HG03565 (cell line): ENCODE data around the gene MPP3.
A peak's percentile ranks its signal among the peaks of the same experiment; 100 is the strongest.

Experiments
- ATAC-seq: cut with Tn5 transposase; IDR thresholded peaks from one replicate; pipeline ENCODE4 v1.9.1; 2021; ENCODE audit warnings: mild to moderate bottlenecking, moderate library complexity; ENCODE audit not compliant: unreplicated experiment

MPP3 gene

GRCh38 chr17:43778337-43779144 is 54.4 kb downstream of the MPP3 start, which contains the start of gene DUSP3:
Gene DUSP3 (minus strand): TSS chr17:43778977. CDS start chr17:43778924, 53 bp downstream.
- peak; percentile 74 for ATAC-seq

- no peak for ATAC-seq
These were observed 58.4 kb downstream of the MPP3 start for GRCh38 chr17:43774304-43775250.

- no peak for ATAC-seq
These were observed 59.9 kb downstream of the MPP3 start for GRCh38 chr17:43772877-43773648.

GRCh38 chr17:43771463-43771862 is 61.5 kb downstream of the MPP3 start:
- ATAC-seq = no peak

- no peak for ATAC-seq
These were observed 62.0 kb downstream of the MPP3 start for GRCh38 chr17:43770957-43771356.

GRCh38 chr17:43769859-43770258 is 63.1 kb downstream of the MPP3 start:
- no peak for ATAC-seq

GRCh38 chr17:43769426-43769825 is 63.5 kb downstream of the MPP3 start:
- no peak for ATAC-seq

- ATAC-seq = no peak
These were observed 64.0 kb downstream of the MPP3 start for GRCh38 chr17:43768943-43769342.

GRCh38 chr17:43768382-43768781 is 64.6 kb downstream of the MPP3 start:
- ATAC-seq = no peak

GRCh38 chr17:43767713-43768059 is 65.3 kb downstream of the MPP3 start:
- ATAC-seq = no peak

- ATAC-seq = no peak
These were observed 65.8 kb downstream of the MPP3 start for GRCh38 chr17:43767053-43767712.

- ATAC-seq = no peak
These were observed 66.4 kb downstream of the MPP3 start for GRCh38 chr17:43766413-43767052.

- peak; percentile 45 for ATAC-seq
These were observed 72.6 kb downstream of the MPP3 start for GRCh38 chr17:43760254-43760852.

- ATAC-seq = no peak
These were observed 73.1 kb downstream of the MPP3 start for GRCh38 chr17:43759836-43760235.

- no peak for ATAC-seq
These were observed 74.3 kb downstream of the MPP3 start, which contains the start of gene SOST for GRCh38 chr17:43758497-43759174. Gene SOST (minus strand): TSS chr17:43758791. CDS start chr17:43758741, 50 bp downstream.

- no peak for ATAC-seq
These were observed 74.9 kb downstream of the MPP3 start for GRCh38 chr17:43758086-43758485.

GRCh38 chr17:43757171-43757660 is 75.7 kb downstream of the MPP3 start:
- no peak for ATAC-seq

GRCh38 chr17:43756201-43756600 is 76.7 kb downstream of the MPP3 start:
- no peak for ATAC-seq

GRCh38 chr17:43755389-43755875 is 77.5 kb downstream of the MPP3 start:
- no peak for ATAC-seq
